Measurements from ENCODE around the gene LHFPL3. TPM values are rescaled to one million over a fixed set of nuclear protein-coding genes. Genes with fewer than 3 reads are reported as not detected.

The LHFPL3 gene
- polyA plus RNA-seq, 2 of the 4 experiments (the other 2 are of a cell fraction) = not detected

GRCh38 chr7:104482362-104483037 is 154.1 kb downstream of the LHFPL3 start:
- WGBS (ENCODE audit: missing lambda C conversion rate) = 26% methylated on average over 6 of the region's 6 CpGs
- no peak for DNase-seq (ENCODE audit: low read depth in 1 of 2, low spot score in 1 of 2)
- TF ChIP-seq EHMT2 (IDR thresholded peaks at IDR 0.05; ENCODE audit: low read depth) = no peak
- no peak for TF ChIP-seq FOSB (CRISPR knock-in tag; IDR thresholded peaks at IDR 0.05)
- TF ChIP-seq, protein P1, sequence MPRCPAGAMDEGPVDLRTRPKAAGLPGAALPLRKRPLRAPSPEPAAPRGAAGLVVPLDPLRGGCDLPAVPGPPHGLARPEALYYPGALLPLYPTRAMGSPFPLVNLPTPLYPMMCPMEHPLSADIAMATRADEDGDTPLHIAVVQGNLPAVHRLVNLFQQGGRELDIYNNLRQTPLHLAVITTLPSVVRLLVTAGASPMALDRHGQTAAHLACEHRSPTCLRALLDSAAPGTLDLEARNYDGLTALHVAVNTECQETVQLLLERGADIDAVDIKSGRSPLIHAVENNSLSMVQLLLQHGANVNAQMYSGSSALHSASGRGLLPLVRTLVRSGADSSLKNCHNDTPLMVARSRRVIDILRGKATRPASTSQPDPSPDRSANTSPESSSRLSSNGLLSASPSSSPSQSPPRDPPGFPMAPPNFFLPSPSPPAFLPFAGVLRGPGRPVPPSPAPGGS (IDR thresholded peaks at IDR 0.05) = no peak
- TF ChIP-seq POLR2A (IDR thresholded peaks at IDR 0.05; ENCODE audit: low read length) = no peak
- no peak for TF ChIP-seq MAZ (IDR thresholded peaks at IDR 0.05; ENCODE audit: borderline replicate concordance, low read depth, low read length)
- TF ChIP-seq RFX5 (IDR thresholded peaks at IDR 0.05) = no peak
- no peak for TF ChIP-seq MAX (IDR thresholded peaks at IDR 0.05)
- no peak for TF ChIP-seq HOXA7 (CRISPR knock-in tag; IDR thresholded peaks at IDR 0.05)
- no peak for TF ChIP-seq E2F6 (IDR thresholded peaks at IDR 0.05; ENCODE audit: borderline replicate concordance, low read depth)
- no peak for TF ChIP-seq PBX3 (IDR thresholded peaks at IDR 0.05)
- TF ChIP-seq HEYL (CRISPR knock-in tag; IDR thresholded peaks at IDR 0.05) = no peak
- no peak for TF ChIP-seq CHD2 (IDR thresholded peaks at IDR 0.05; ENCODE audit: low read length, partially characterized antibody)
- TF ChIP-seq CHD4 (IDR thresholded peaks at IDR 0.05; ENCODE audit: borderline replicate concordance) = no peak
- no peak for TF ChIP-seq JUNB (IDR thresholded peaks at IDR 0.05)
- TF ChIP-seq ZNF302 (CRISPR knock-in tag; IDR thresholded peaks at IDR 0.05) = no peak
- no peak for TF ChIP-seq RAD21 (conservative IDR thresholded peaks at IDR 0.05 in 1 of 2, IDR thresholded peaks at IDR 0.05 in 1 of 2)
- no peak for TF ChIP-seq HOXB5 (CRISPR knock-in tag; IDR thresholded peaks at IDR 0.05)
- Histone ChIP-seq H3K4me1 (no peaks in the 10 kb centered on the region), H3K9me3 (no peaks in the 10 kb centered on the region), H3K27ac (no peak overlapping the region), H3K4me3 (no peak overlapping the region), H3K4me2 (no peak overlapping the region)
- no peak for ATAC-seq
- POLR2A ChIA-PET = no interaction called here
- FAIRE-seq = no peak
- CTCF ChIA-PET = no interaction called here

DNA sequence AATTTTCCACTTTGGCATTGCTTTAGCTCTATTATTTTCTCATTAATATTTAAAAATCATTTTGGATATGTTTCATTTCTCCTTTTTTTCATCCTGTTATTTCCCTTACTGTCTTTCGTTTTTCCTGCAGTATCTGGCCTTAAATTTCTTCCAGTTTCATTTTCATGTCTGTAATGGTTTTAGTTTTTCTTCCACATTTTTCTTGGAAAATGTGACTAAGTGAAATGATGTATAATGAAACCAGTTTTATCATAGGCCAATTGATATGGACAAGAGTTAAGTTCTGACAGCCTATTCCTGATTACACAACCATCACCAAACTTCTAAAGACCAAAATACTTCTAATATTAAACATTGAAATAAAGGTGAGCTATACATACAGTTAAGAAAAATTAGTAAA is 158.5 kb downstream of the LHFPL3 start:
- ATAC-seq (no peak), DNase-seq (ENCODE audit: low read depth in 1 of 2, low spot score in 1 of 2) (no peak), FAIRE-seq (no peak)
- Histone ChIP-seq H3K27ac (no peak overlapping the region), H3K4me1 (no peaks in the 10 kb centered on the region), H3K4me3 (no peak overlapping the region), H3K4me2 (no peak overlapping the region), H3K9me3 (no peaks in the 10 kb centered on the region)
- 3% methylated on average over 1 of the region's 1 CpG for WGBS (ENCODE audit: missing lambda C conversion rate)
- TF ChIP-seq CBX8 (IDR thresholded peaks at IDR 0.05) (no peak), HDAC2 (IDR thresholded peaks at IDR 0.05) (no peak), E2F6 (IDR thresholded peaks at IDR 0.05; ENCODE audit: borderline replicate concordance, low read depth) (no peak), PBX3 (IDR thresholded peaks at IDR 0.05) (no peak), POLR2A (IDR thresholded peaks at IDR 0.05; ENCODE audit: low read length) (no peak), FOSL2 (IDR thresholded peaks at IDR 0.05) (no peak), FOSL2 (CRISPR knock-in tag; IDR thresholded peaks at IDR 0.05) (no peak), CEBPB (IDR thresholded peaks at IDR 0.05) (no peak), RARB (CRISPR knock-in tag; IDR thresholded peaks at IDR 0.05) (no peak), ZC3H11A (IDR thresholded peaks at IDR 0.05) (no peak), KDM5A (IDR thresholded peaks at IDR 0.05) (no peak), EHF (CRISPR knock-in tag; IDR thresholded peaks at IDR 0.05) (no peak), TP53 (CRISPR knock-in tag; IDR thresholded peaks at IDR 0.05) (no peak), BHLHE40 (IDR thresholded peaks at IDR 0.05; ENCODE audit: low read depth, low read length) (no peak)
- TF ChIP-seq, protein P2, sequence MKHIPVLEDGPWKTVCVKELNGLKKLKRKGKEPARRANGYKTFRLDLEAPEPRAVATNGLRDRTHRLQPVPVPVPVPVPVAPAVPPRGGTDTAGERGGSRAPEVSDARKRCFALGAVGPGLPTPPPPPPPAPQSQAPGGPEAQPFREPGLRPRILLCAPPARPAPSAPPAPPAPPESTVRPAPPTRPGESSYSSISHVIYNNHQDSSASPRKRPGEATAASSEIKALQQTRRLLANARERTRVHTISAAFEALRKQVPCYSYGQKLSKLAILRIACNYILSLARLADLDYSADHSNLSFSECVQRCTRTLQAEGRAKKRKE (CRISPR knock-in tag; IDR thresholded peaks at IDR 0.05; ENCODE audit: low read depth) = no peak
- TF ChIP-seq, protein P3, sequence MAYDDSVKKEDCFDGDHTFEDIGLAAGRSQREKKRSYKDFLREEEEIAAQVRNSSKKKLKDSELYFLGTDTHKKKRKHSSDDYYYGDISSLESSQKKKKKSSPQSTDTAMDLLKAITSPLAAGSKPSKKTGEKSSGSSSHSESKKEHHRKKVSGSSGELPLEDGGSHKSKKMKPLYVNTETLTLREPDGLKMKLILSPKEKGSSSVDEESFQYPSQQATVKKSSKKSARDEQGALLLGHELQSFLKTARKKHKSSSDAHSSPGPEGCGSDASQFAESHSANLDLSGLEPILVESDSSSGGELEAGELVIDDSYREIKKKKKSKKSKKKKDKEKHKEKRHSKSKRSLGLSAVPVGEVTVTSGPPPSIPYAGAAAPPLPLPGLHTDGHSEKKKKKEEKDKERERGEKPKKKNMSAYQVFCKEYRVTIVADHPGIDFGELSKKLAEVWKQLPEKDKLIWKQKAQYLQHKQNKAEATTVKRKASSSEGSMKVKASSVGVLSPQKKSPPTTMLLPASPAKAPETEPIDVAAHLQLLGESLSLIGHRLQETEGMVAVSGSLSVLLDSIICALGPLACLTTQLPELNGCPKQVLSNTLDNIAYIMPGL (CRISPR knock-in tag; IDR thresholded peaks at IDR 0.05; ENCODE audit: borderline replicate concordance) = no peak
- CTCF ChIA-PET = no interaction called here
- POLR2A ChIA-PET = no interaction called here
